ENCODE data around the gene FGL2.
"Not testable (repeated sequence)": the region's sequence is repeated elsewhere in the genome, so short reads cannot be mapped to it uniquely, and the experiment has no call there.

Gene FGL2

DNA sequence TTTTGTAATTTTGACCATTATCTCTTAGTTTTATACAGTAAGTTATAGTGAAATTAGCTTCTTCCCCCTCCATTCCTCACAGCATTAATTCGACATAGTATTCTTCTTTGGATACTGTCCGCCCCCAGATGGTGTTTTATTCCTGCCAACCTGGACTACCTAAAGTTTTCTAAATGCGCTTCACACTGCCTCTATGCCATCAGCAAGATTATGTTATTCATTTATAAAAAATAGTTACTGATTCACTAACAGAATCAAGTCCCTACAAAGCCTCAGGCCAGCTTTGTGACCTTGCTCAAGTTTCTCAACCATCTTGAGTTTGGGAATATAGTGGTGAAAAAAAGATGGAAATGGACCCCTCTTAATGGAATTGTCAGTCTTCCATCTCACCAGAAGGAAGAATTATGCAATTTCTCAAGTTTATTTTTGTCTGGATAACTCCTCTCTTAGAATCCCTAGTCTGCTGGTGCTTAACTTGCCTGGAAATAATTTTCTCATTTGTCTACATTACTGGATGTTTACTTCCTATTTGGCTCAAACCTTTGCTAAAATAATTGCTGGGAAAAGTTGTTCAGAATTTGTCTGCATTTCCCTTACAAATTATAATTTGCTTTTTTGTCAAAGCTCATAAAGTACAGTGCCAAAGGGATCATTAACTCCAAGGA, 16.7 kb upstream of the FGL2 start:
- DNase-seq, result no peak

GRCh38 chr7:77209479-77210139, 10.0 kb upstream of the FGL2 start:
- no peak for DNase-seq

DNA sequence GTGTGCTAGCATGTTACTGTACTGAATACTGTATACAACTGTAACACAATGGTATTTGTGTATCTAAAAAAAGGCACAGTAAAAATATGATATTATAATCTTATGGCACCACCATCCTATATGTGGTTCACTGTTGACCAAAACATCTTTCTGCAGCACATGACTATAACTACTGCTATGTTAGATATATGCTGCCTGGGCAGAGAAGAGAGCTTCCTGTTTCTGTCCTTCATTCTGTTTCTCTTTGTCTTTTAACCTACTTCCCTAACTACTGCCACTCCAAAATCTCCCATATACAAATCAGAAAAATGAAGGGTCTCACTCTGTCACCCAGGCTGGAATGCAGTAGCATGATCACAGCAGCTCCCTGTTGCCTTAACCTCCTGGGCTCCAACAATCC, 8.8 kb upstream of the FGL2 start:
- no peak for DNase-seq

DNA sequence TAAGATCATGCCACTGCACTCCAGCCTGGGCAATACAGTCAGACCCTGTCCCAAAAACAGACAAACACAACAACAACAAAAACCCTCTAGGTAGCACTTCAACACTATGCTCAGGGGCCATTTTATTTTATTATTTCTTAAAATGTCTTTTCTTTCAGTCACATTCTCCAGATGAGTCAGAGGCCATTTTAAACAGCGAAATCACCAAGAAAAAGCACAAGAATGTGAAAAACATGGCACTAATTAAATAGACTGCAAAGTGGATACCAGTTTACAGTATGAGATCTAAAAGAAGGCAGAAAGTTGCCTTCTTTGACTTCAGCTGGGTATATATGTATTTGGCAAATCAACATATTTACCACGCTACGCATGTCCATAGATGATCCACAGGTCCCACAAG, 6.1 kb upstream of the FGL2 start:
- no peak for DNase-seq

GRCh38 chr7:77202481-77202976, 2.9 kb upstream of the FGL2 start:
- DNase-seq, result no peak

DNA sequence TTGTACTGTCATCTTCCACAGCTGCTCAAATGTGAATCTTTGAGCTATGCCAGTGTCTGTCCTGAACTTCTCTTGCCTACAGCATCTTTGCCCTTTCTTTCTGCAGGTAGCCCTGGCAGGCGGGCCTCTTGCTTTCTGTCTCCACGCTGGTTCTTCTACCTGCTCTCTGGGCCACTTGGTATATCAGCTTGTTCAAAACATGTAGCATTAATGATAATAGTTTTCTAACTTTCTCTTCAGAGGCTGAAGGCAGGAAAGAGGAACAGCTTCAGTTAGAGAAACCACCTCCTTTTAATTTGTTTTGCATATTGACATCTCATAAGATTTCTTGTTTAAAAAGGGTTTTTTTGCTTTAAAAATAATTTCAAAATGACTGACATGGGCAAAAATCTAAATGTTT, 923 bp upstream of the FGL2 start:
- DNase-seq, result no peak

- DNase-seq, result no peak
Measured at GRCh38 chr7:77197141-77197540, 2.5 kb downstream of the FGL2 start.

GRCh38 chr7:77188731-77189437, 10.7 kb downstream of the FGL2 start:
- peak; percentile 19 for DNase-seq

DNA sequence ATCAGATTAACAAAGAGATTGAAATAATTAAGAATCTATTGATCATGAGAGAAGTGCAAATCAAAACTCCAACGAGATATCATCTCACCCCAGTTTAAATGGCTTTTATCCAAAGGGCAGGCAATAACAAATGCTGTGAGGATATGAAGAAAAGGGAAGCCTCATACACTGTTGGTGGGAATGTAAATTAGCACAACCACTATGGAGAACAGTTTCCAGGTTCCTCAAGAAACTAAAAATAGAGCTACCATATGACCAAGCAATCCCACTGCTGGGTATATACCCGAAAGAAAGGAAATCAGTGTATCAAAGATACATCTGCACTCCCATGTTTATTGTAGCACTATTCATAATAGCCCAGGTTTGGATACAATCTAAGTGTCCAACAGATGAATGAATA, 13.8 kb downstream of the FGL2 start:
- DNase-seq, result no peak

GRCh38 chr7:77184990-77185389, 14.6 kb downstream of the FGL2 start:
- no peak for DNase-seq

GRCh38 chr7:77184463-77184862, 15.2 kb downstream of the FGL2 start:
- no peak for DNase-seq

DNA sequence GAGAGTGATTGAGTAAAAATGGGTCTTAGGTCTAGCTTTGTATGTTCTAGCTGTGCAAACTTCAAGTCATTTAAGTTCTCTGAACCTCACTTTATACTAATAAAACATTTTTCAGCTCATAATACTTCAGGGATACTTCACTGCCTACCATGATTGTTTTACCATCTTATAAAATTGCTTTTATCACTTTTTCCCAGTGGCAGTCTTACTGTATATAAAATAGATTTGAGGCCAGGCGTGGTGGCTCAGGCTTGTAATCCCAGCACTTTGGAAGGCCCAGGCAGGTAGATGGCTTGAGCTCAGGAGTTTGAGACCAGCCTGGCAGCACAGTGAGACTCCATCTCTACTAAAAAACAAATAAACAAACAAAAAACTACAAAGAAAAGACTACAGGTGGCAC, 17.4 kb downstream of the FGL2 start:
- DNase-seq, result no peak

GRCh38 chr7:77181734-77182133, 17.9 kb downstream of the FGL2 start:
- DNase-seq, result no peak

DNA sequence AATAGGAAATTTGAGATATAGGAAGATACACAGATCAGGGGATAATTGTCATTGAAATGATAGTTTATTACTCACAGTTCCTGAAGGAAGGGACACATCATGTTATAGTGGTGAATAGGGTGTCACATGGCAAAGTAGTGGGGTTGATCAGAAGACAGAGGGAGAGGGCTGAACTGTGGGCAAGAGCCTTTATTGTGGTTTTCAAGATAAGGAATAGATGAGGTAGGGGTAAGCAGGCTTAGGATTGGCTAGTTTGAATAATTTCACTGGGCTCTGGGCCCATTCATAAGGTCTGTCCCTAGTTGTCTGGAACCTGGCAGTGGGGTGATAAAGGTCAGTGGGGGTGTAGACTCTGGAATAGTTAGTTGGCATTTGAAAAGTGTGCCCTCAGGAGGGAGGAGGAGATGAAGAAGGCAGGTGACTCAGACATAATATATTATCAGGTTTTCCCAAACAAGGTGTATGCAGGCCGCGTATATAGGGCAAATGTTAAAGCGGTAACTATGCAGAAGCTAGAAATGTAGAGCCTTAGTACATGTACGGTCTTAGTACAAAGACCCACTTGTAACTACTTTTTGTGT, 18.5 kb downstream of the FGL2 start:
- DNase-seq, result no peak

GRCh38 chr7:77178024-77178423, 21.6 kb downstream of the FGL2 start:
- DNase-seq, result not testable (repeated sequence)

- DNase-seq, result not testable (repeated sequence)
Measured at GRCh38 chr7:77177321-77177904, 22.2 kb downstream of the FGL2 start.

GRCh38 chr7:77175274-77175800, 24.3 kb downstream of the FGL2 start:
- not testable (repeated sequence) for DNase-seq

DNA sequence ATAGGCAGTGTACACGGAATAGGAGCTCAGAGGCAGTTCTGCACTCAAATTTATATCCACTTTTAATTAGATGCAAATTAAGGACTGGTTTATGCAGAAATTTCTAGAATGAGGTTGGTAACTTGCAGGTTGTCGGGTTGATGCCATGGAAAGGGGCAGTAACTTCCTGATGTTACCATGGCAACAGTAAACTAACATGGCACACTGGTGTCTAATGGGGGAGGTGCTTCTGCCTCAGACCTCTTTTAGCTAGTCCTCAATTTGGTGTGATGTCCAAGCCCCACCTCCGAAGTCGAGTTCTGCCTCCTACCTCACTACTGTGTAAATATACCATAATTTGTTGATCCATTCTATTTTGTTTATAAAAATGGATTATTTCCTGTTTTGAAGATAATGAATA, 25.2 kb downstream of the FGL2 start:
- not testable (repeated sequence) for DNase-seq

GRCh38 chr7:77172437-77173172, 27.0 kb downstream of the FGL2 start:
- not testable (repeated sequence) for DNase-seq

GRCh38 chr7:77171073-77171472, 28.5 kb downstream of the FGL2 start:
- DNase-seq, result not testable (repeated sequence)

DNA sequence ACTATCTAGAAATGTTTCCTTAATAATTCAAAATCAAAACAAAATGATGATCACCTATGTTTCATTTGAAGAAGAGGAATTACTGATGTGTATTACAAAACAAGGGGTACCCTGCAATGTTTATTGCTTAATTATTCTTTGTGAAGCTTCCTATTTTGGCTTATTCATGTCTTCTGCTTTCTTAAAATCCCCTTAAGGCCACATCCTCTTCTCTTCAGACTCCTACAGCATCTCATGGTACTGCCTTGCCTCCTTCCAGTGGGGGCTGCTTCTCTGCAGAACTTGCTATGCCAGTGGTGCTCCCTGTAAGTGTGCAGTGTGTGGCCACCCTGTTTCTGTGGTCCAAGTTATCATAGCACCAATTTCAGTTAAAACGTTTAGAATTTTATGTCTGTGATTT, 42.2 kb downstream of the FGL2 start:
- DNase-seq, result peak; percentile 17

DNA sequence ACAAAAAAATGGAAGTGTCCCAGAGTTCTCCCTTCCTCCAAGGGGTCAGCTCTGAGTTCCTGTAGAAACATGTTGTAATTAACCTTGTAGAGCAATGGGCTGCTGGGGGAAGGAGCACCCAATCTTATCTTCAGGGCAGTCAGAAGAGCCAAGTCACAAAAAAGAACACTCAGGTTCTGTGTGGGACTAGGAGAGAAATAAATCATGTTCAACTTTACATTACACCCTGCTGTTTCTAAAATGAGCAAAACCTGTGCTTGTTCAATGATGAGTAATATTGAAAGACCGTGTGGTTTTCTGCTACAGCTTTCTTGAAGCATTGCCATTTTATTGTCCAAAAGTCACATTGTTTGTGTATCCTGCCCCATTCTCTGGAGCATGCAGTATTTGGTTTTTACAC, 42.6 kb downstream of the FGL2 start:
- DNase-seq, result not testable (repeated sequence)
